HG03558 (cell line): ENCODE results near the gene SCN10A.

ENCODE experiments used
- ATAC-seq: cut with Tn5 transposase; IDR thresholded peaks from one replicate; pipeline ENCODE4 v1.9.1; 2021; ENCODE audit warnings: moderate number of reproducible peaks; ENCODE audit not compliant: unreplicated experiment; ENCODE audit errors: extremely low read depth

Gene SCN10A

GRCh38 chr3:38722781-38723568, 93.0 kb downstream of the SCN10A start:
- ATAC-seq: no peak

- no peak for ATAC-seq
Observed at GRCh38 chr3:38721207-38721772, 94.7 kb downstream of the SCN10A start.

GRCh38 chr3:38720465-38720864, 95.6 kb downstream of the SCN10A start:
- no peak for ATAC-seq

DNA sequence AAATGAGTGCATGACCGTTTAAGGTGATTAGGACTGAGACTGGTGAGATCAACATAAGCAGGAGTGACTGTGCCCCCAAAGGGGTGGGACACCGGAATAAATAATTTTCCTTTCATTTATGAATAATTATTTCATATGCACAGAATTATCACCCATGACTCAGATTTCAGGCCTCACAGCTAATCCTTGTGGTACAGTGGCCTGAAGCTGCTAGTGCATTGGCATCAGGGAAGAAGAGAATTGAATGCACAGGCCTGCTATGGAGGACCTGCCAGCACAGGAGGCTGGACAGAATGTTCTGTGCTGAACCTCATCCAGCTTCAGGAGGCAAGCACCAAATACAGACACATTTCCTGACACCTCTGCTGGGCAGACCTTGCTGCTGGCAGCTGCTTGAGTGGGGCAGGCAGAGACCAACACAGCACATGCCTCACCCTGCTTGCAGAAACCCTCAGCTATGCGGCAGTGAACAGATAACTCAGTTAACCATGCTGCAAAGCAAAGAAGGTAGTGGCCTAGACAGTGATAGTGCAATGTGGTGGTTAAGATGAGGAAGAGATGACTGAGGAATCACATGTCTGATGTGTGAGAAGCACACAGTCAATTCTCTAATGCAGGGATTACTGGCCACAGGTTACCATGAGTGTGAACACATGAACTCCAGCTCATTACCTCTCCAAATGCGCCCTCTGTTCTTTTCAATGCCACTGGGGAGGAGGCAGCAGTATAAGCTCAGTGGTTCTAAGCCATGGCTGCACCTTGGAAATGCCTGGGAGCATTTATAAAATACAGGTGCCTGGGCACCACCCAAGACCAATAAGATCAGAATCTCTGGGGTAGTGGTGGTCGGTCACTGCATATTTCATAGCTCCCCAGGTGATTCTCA, 98.4 kb downstream of the SCN10A start:
- ATAC-seq: no peak

- ATAC-seq: no peak
Observed at GRCh38 chr3:38713121-38713520, 102.9 kb downstream of the SCN10A start.

DNA sequence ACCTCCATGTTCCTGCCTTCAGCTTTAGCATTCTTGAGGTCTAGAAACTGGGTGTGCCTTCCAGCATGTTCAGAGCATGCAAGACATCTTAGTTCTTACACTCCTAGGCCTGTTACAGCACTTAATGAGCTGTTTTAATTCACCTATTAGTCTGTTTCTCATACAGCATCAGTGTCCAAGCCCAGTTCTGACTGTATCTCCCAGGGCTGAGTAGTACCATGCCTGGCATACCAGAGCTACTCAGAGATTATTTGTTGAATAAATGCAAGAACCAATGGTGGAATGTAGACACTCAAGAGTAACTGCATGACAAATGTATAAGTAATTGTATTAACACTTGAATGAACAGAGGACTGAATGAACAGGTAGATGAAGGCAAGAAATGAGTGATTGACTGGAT, 104.7 kb downstream of the SCN10A start:
- no peak for ATAC-seq

GRCh38 chr3:38707730-38708129, 108.3 kb downstream of the SCN10A start:
- ATAC-seq: no peak

DNA sequence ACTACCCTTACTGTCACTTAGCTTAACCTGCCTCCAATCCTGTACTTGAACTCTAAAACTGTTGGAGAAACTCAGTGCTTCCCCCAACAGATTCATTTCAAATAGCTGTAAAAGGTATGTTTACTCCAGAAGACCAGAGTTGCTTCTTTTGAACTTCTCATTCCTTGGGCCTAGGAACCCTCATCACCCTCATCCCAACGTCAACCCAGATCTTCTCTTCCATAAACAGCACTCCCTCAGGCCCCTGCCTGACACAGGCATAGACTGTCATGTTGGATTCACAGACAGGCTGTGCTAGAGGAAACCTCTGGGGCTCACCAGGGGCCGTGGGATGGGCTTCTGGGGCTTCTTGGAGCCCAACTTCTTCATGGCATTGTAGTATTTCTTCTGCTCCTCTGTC, 109.1 kb downstream of the SCN10A start:
- no peak for ATAC-seq

DNA sequence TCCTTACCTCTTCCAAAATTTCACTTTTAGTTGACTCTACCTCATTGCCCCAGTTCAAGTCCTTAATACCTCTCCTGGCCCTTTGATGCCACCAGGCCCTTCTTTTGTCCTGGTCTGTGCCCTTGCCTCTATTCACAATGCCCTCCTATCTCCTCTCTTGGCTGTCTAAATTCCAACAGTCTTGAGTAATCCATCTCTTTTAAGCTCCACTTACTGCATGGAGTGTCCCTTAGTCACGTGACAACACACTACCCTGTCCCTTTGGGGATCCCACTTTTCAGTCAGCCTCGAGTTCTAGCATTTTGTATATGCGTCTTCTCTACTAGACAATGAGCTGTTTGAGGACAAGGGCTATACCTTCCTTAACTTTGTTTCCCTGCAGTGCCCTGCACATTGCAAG, 113.8 kb downstream of the SCN10A start:
- no peak for ATAC-seq

GRCh38 chr3:38698760-38699159, 117.3 kb downstream of the SCN10A start:
- ATAC-seq: no peak

- no peak for ATAC-seq
Observed at GRCh38 chr3:38698061-38698460, 118.0 kb downstream of the SCN10A start.

DNA sequence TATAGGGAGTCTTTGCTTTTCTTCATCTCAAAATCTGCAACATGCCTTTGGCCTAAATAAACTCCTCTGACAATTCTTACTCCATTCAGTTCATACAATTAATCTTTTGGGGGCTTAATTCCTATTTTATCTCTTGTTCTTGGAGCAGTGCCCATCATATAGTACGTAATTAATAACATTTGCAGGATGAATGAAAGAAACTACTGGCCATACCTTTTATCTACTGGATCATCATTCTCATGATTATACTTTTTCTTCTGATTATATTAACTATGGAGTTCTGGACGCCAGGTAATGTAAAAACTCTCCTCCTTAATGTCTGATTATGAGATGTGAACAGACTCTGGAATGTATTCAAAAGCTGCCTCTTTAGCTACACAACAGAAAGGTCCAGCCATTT, 120.0 kb downstream of the SCN10A start:
- ATAC-seq: no peak

- no peak for ATAC-seq
Observed at GRCh38 chr3:38690185-38690584, 125.8 kb downstream of the SCN10A start.

GRCh38 chr3:38689774-38690173, 126.2 kb downstream of the SCN10A start:
- ATAC-seq: no peak

- no peak for ATAC-seq
Observed at GRCh38 chr3:38689346-38689745, 126.7 kb downstream of the SCN10A start.

- ATAC-seq: no peak
Observed at GRCh38 chr3:38687321-38687720, 128.7 kb downstream of the SCN10A start.

GRCh38 chr3:38684546-38684945, 131.5 kb downstream of the SCN10A start:
- no peak for ATAC-seq

DNA sequence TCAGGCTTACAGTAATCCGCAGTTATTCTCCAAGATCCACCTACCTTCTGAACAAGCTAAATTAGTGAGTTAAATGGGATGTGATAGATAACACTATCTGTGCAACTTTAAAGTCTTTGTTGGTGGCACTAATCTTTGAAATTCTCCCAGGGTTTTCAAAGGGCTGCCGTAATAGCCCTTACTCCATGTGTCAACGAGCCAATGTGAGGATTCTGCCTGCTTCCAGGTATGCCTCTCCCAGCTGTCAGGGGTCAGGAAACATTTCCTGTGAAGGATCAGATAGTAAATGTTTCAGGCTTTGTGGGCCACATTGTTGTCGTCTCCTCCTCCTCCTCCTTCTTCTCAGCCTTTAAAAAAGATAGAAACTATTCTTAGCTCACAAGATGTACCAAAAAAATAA, 146.3 kb downstream of the SCN10A start:
- no peak for ATAC-seq

DNA sequence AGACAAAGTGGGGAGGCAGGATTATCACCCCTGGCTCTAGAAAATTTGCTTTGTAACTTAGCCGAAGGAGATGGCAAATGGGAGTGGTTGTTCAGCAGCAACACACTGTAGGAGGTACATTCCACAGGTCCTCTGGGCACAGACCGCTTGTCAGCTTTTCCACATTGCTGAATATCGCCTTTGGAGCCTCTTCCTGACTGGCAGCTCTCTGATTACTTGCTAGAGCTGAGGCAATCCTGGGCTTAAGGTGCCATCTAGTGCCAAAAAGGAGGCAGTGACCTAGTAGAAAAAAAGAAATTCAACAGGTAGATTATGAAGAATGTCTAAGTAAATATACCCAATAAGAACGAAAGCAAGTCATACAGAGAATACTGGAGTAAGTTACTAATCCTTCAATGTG, 153.5 kb downstream of the SCN10A start:
- ATAC-seq: no peak

DNA sequence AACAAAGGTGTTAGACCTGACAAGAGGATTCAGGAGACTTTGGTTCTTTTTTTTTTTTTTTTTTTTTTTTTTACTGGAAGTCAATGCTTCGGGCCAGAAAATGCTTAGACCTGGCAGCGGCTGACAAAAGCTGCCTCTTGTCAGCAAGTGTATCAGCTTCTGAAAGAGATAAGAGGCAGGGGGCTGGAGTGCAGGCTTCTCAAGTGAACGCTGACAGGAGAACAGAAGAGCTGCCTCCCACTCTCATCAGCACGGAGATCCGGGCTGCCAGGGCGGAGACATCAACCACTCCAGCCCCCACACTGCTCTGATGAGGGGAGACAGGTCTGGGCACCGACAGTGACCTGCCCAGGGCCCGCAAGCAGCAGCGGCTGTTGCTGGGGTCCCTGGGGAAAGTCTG, 157.2 kb downstream of the SCN10A start:
- ATAC-seq: no peak

DNA sequence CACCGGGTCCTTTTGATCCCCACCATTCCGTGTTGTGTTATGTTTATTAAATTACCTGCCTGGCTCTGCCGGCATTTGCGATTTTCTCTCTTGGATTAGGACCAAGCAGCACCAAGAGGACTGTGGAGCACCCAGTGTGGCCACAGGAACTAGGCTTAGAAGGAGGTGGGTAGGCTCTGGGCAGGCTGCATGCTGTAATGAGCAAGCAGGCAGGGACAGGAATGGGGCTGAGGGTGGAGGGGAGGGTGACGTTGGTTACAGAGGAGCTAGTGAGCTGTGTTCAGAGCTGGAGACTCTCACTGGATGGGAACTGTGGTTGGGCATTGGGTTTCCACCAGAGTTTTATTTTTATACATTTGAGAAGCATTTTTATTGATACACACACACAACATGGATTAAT, 158.6 kb downstream of the SCN10A start:
- ATAC-seq: no peak
